IMR-90 (cell line): ENCODE data around the gene GRAMD1A. TPM values are rescaled to one million over a fixed set of nuclear protein-coding genes. Genes with fewer than 3 reads are reported as not detected.

Experiments used
- CTCF ChIP-seq: conservative IDR thresholded peaks from 2 replicates; pipeline ENCODE4 v1.5.1; 2012; ENCODE audit warnings: mild to moderate bottlenecking, low read depth, low read length, improper control_type of control experiment
- MXI1 ChIP-seq: IDR thresholded peaks from 2 replicates; pipeline ENCODE4 v1.6.1; 2012; ENCODE audit warnings: low read depth, mild to moderate bottlenecking, low read length, moderate library complexity, borderline replicate concordance
- POLR2A ChIP-seq: IDR thresholded peaks from 2 replicates; pipeline ENCODE4 v1.6.1; 2012; ENCODE audit warnings: mild to moderate bottlenecking, low read depth, low read length
- RAD21 ChIP-seq: IDR thresholded peaks from 2 replicates; pipeline ENCODE4 v1.6.1; 2012; ENCODE audit warnings: low read length, improper control_type of control experiment
- polyA plus RNA-seq, 3 experiments: library from polyadenylated mRNA; depleted of rRNA; stranded (reverse); fragments of >200 nt; gene quantifications; 2 replicates each; pipeline ENCODE4 v1.2.3, GENCODE V29; 2012; ENCODE audit warnings: low replicate concordance in 1 of 3
- total RNA-seq: library from RNA; depleted of rRNA; stranded (reverse); fragments of >200 nt; gene quantifications from 2 replicates; pipeline ENCODE4 v1.2.3, GENCODE V29; 2012

The GRAMD1A gene
- total and polyA plus RNA-seq, 2 of the 4 experiments (the other 2 are of a cell fraction) = 11.1 to 63.0 TPM

GRCh38 chr19:35039881-35040825 is 40.0 kb downstream of the GRAMD1A start (continued):
- TF ChIP-seq CTCF (no peak), POLR2A (no peak), MXI1 (no peak), RAD21 (no peak)
